Adrenal gland (tissue), 12 donors: ENCODE measurements around the gene SHC1. TPM values are rescaled to one million over a fixed set of nuclear protein-coding genes. Genes with fewer than 3 reads are reported as not detected.

Experiments used
- DNase-seq, 7 donors: peaks; one replicate each; pipeline ENCODE4 v3.0.0-alpha.2; 2019 to 2020
- H3K27ac ChIP-seq, 5 donors: fragments of 200-600 bp; sonication (generic) in 4 of 5; 1 replicate in 3 of 5; 2 replicates in 2 of 5; pipeline versions ENCODE4 v1.5.1 to v1.8.0; 2016 to 2020; ENCODE audit warnings: mild to moderate bottlenecking in 1 of 5
- H3K27me3 ChIP-seq: fragments of 200-600 bp; 2 replicates; pipeline ENCODE4 v1.8.0; 2021
- H3K36me3 ChIP-seq, 2 donors: fragments of 200-600 bp; replicated peaks in 1 of 2; 1 replicate in 1 of 2; 2 replicates in 1 of 2; pipeline versions ENCODE4 v1.5.1 to v1.8.0; 2018 to 2022
- H3K4me1 ChIP-seq, 2 donors: fragments of 200-600 bp; replicated peaks in 1 of 2; 1 replicate in 1 of 2; 2 replicates in 1 of 2; pipeline versions ENCODE4 v1.5.1 to v1.8.0; 2018 to 2021
- H3K4me3 ChIP-seq, 4 donors: fragments of 200-600 bp; sonication (generic) in 3 of 4; one replicate each; pipeline ENCODE4 v1.5.1; 2016 to 2018
- H3K9me3 ChIP-seq, 3 donors: fragments of 200-600 bp; sonication (generic) in 1 of 3; replicated peaks in 1 of 3; 1 replicate in 2 of 3; 2 replicates in 1 of 3; pipeline versions ENCODE4 v1.5.1 to v1.8.0; 2016 to 2021
- CTCF ChIP-seq, 6 experiments: fragments of 450-650 bp in 4 of 6; fragments of 200-600 bp in 2 of 6; sonication (generic) in 1 of 6; IDR thresholded peaks; 1 replicate in 5 of 6; 2 replicates in 1 of 6; pipeline versions ENCODE4 v1.5.1 to v1.8.0; 2016 to 2021; ENCODE audit warnings: antibody characterized with exemption in 6 of 6, mild to moderate bottlenecking in 2 of 6, moderate library complexity in 1 of 6
- POLR2A ChIP-seq, 2 donors: fragments of 450-650 bp; IDR thresholded peaks; one replicate each; pipeline ENCODE4 v1.6.1; 2017; ENCODE audit warnings: antibody characterized with exemption in 2 of 2, mild to moderate bottlenecking in 2 of 2, moderate library complexity in 1 of 2
- WGBS, 4 donors: extraction: QIAGEN DNeasy Blood & Tissue Kit in 2 of 4; methylation state at CpG; one replicate each; pipeline versions ENCODE4 v1.1.5 to v1.1.7; 2013 to 2017; 5-methylcytosine and 5-hydroxymethylcytosine counted together
- intact Hi-C, 2 donors: fragments of 100-400 bp; cut with DNase I; formaldehyde crosslinking; loops; one replicate each; pipeline versions ENCODE4 v1.14.1 to v1.15.0; 2022 to 2023
- polyA plus RNA-seq, 3 donors: library from polyadenylated mRNA; stranded (reverse); fragments of 200-250 nt in 2 of 3; fragments of 350-450 nt in 1 of 3; fragmentation: Illumina TruSeq in 1 of 3; extraction: RNeasy Lipid Tissue Mini Kit (QIAGEN cat#74804) in 1 of 3; gene quantifications; one replicate each; pipeline ENCODE4 v1.2.3, GENCODE V29; 2013 to 2014
- total RNA-seq, 9 donors: library from RNA; depleted of rRNA in 4 of 9; stranded (reverse); fragments of >200 nt in 4 of 9; fragments of 120-200 nt in 1 of 9; fragmentation: NEBNext Ultra II Directional in 1 of 9; extraction: Animal tissue kit (Norgen Biotek cat#: 25700) in 1 of 9; gene quantifications; one replicate each; pipeline versions ENCODE4 v1.1.0 to v1.2.4, GENCODE V29; 2013 to 2023
- donor health status: healthy with polysubstance abuse.
- donor health status: Bipolar disorder and iron deficiency.
- donor health status: DM: yes; HTN: yes; CAD: no.
- donor health status: DM: no; HTN: no; CAD: no.
- donor health status: DM: no; HTN: no; CAD: no.
- donor health status: DM: yes; HTN: yes; CAD: no.

The SHC1 gene
- total and polyA plus RNA-seq, 12 donors = 80.3 to 260 (median 146) TPM

DNA sequence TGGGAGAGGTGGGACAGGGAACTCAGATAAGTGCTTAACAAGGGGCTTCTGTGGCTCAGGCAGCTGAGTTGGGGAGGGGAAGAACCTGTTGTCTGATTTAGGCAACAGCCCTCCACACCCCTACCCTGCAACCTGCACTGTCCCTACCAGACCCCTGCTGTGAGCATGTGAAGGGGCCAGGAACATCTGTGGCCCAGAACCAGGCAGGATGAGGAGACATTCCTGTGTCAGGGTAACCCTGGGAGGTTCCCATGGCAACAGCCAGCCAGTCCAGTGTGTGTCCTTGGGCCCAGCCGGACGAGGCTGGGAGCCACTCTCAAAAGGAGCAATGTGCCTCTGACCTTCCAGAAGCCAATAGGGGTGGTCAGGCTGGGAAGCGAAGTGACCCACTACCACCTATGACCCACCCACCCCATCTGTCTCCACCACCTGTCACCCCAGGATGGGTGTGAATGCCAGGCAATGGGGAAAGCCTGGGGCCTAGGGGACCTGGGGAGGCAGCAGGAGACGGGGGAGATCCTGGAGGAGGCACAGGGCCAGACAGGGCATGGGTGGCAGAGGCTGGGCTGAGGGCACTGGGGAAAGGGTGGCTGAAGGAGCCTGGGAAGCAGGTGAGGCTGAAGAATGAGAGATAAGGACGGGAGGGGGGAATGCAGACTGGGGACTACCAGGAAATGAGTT lies 29.1 kb downstream of the SHC1 start:
- WGBS, 4 donors = 29 to 34% (median 33%) methylated on average over 5 of the region's 5 CpGs
- Histone ChIP-seq H3K4me1 (peaks cover 42 to 68% of the 10 kb centered on the region in 2 donors), H3K36me3 (peaks cover 0 to 16% of the 10 kb centered on the region in 2 donors), H3K27me3 (no peaks in the 10 kb centered on the region), H3K4me3 (no peak overlapping the region), H3K9me3 (no peaks in the 10 kb centered on the region), H3K27ac (peak overlapping the region; percentile 34 to 91 (median 82))
- TF ChIP-seq CTCF (IDR thresholded peaks at IDR 0.05) (no peak), POLR2A (IDR thresholded peaks at IDR 0.05) (peak in 1 of 2 donors; percentile 17)
- intact Hi-C loops = no loop called here
- DNase-seq = peak; percentile 87 to 96 (median 95)

GRCh38 chr1:154940651-154941194 lies 29.8 kb downstream of the SHC1 start:
- no peak for DNase-seq
- TF ChIP-seq POLR2A (IDR thresholded peaks at IDR 0.05) = no peak
- no peak for TF ChIP-seq CTCF (IDR thresholded peaks at IDR 0.05)
- Histone ChIP-seq H3K27ac (peak overlapping the region in 4 of 5 donors; percentile 27 to 91 (median 73)), H3K36me3 (peaks cover 0 to 10% of the 10 kb centered on the region in 2 donors), H3K4me3 (no peak overlapping the region), H3K27me3 (no peaks in the 10 kb centered on the region), H3K9me3 (no peaks in the 10 kb centered on the region), H3K4me1 (peaks cover 47 to 72% of the 10 kb centered on the region in 2 donors)
- intact Hi-C loops = no loop called here
- 56 to 66% (median 62%) methylated on average over 6 to 8 of the region's 8 CpGs for WGBS, 4 donors

GRCh38 chr1:154940213-154940560 lies 30.4 kb downstream of the SHC1 start:
- H3K27me3 ChIP-seq = no peaks in the 10 kb centered on the region
- TF ChIP-seq CTCF (IDR thresholded peaks at IDR 0.05) (no peak), POLR2A (IDR thresholded peaks at IDR 0.05) (no peak)
- WGBS, 4 donors = 80 to 100% (median 93%) methylated on average over 1 of the region's 1 CpG
- H3K27ac ChIP-seq = peak overlapping the region in 2 of 5 donors; percentile 82 to 91
- peaks cover 48 to 75% of the 10 kb centered on the region in 2 donors for H3K4me1 ChIP-seq
- DNase-seq = no peak
- H3K9me3 ChIP-seq = no peaks in the 10 kb centered on the region
- intact Hi-C loops = no loop called here
- H3K36me3 ChIP-seq = peaks cover 0 to 5% of the 10 kb centered on the region in 2 donors
- no peak overlapping the region for H3K4me3 ChIP-seq

GRCh38 chr1:154938604-154939399 lies 31.7 kb downstream of the SHC1 start:
- Histone ChIP-seq H3K27ac (peak overlapping the region in 4 of 5 donors; percentile 95 to 99 (median 98)), H3K4me1 (peaks cover 36 to 64% of the 10 kb centered on the region in 2 donors), H3K36me3 (no peaks in the 10 kb centered on the region), H3K4me3 (no peak overlapping the region), H3K9me3 (no peaks in the 10 kb centered on the region), H3K27me3 (no peaks in the 10 kb centered on the region)
- 70 to 79% (median 75%) methylated on average over 7 of the region's 7 CpGs for WGBS, 4 donors
- intact Hi-C loops = no loop called here
- TF ChIP-seq POLR2A (IDR thresholded peaks at IDR 0.05) (no peak), CTCF (IDR thresholded peaks at IDR 0.05) (peak in 1 of 6 experiments; percentile 10)
- DNase-seq = peak in 3 of 7 donors; percentile 60 to 72 (median 72)
